Common myeloid progenitor, CD34-positive (primary cell): Measurements from ENCODE around the gene KCNT2.

Source experiments
- CTCF ChIA-PET: fragments of 350-600 bp; sonication (Branson Sonifier 250); formaldehyde crosslinking; loops from one replicate; lab custom pipeline; 2021; ENCODE audit warnings: antibody characterized with exemption; lab: Charles Lee
- POLR2A ChIA-PET: fragments of 350-600 bp; sonication (Branson Sonifier 250); formaldehyde crosslinking; loops from one replicate; lab custom pipeline; 2021; ENCODE audit warnings: antibody characterized with exemption; lab: Charles Lee
- DNase-seq, 3 donors: peaks; one replicate each; pipeline versions ENCODE4 v3.0.0 to v3.0.0-alpha.2; 2013
- H3K27ac ChIP-seq, 2 experiments: 1 replicate in 1 of 2; 2 replicates in 1 of 2; pipeline ENCODE4 v1.7.0; 2013; ENCODE audit warnings: inconsistent platforms in 2 of 2, low read length in 2 of 2, mild to moderate bottlenecking in 2 of 2, low read depth in 1 of 2, moderate library complexity in 1 of 2; ENCODE audit not compliant: severe bottlenecking in 2 of 2, insufficient read depth in 1 of 2, poor library complexity in 1 of 2
- H3K27me3 ChIP-seq, 5 experiments: replicated peaks in 2 of 5; 1 replicate in 3 of 5; 2 replicates in 2 of 5; pipeline versions ENCODE4 v1.6.1 to v1.7.0; 2013; ENCODE audit warnings: low read length in 4 of 5, mild to moderate bottlenecking in 2 of 5, moderate library complexity in 2 of 5, inconsistent platforms in 1 of 5; ENCODE audit not compliant: insufficient read depth in 5 of 5, control insufficient read depth in 4 of 5
- H3K36me3 ChIP-seq, 4 experiments: 1 replicate in 2 of 4; 2 replicates in 2 of 4; pipeline versions ENCODE4 v1.6.1 to v1.7.0; 2013; ENCODE audit warnings: low read length in 3 of 4, control low read depth in 1 of 4, mild to moderate bottlenecking in 1 of 4; ENCODE audit not compliant: control insufficient read depth in 4 of 4, insufficient read depth in 4 of 4
- H3K4me1 ChIP-seq, 4 experiments: 1 replicate in 3 of 4; 2 replicates in 1 of 4; pipeline versions ENCODE4 v1.6.1 to v1.7.1; 2013; ENCODE audit warnings: low read length in 3 of 4, mild to moderate bottlenecking in 3 of 4, control low read depth in 1 of 4, inconsistent platforms in 1 of 4, moderate library complexity in 1 of 4; ENCODE audit not compliant: control insufficient read depth in 4 of 4, insufficient read depth in 4 of 4; ENCODE audit errors: control extremely low read depth in 1 of 4
- H3K4me3 ChIP-seq, 7 experiments: 1 replicate in 4 of 7; 2 replicates in 3 of 7; pipeline versions ENCODE4 v1.5.1 to v1.7.0; 2013; ENCODE audit warnings: mild to moderate bottlenecking in 7 of 7, low read length in 6 of 7, moderate library complexity in 6 of 7, inconsistent platforms in 2 of 7, low read depth in 2 of 7, control low read depth in 1 of 7; ENCODE audit not compliant: insufficient read depth in 4 of 7, control insufficient read depth in 1 of 7; ENCODE audit errors: extremely low read depth in 1 of 7
- H3K9me3 ChIP-seq, 5 experiments: 1 replicate in 4 of 5; 2 replicates in 1 of 5; pipeline versions ENCODE4 v1.6.1 to v1.7.1; 2013; ENCODE audit warnings: low read length in 4 of 5, mild to moderate bottlenecking in 2 of 5, inconsistent platforms in 1 of 5, low read depth in 1 of 5, moderate library complexity in 1 of 5; ENCODE audit not compliant: control insufficient read depth in 4 of 5, insufficient read depth in 2 of 5; ENCODE audit errors: control extremely low read depth in 1 of 5
- WGBS: methylation state at CpG from one replicate; pipeline ENCODE4 v1.1.5; 2013; ENCODE audit not compliant: insufficient coverage; 5-methylcytosine and 5-hydroxymethylcytosine counted together

Gene KCNT2

GRCh38 chr1:196180847-196181593, 427.2 kb downstream of the KCNT2 start:
- ChIA-PET POLR2A (no interaction called here), CTCF (no interaction called here)
- Histone ChIP-seq H3K4me1 (no peaks in the 10 kb centered on the region), H3K4me3 (no peak overlapping the region), H3K9me3 (peaks cover 0 to 1% (median 0%) of the 10 kb centered on the region in 5 experiments), H3K27ac (no peak overlapping the region), H3K27me3 (no peaks in the 10 kb centered on the region), H3K36me3 (no peaks in the 10 kb centered on the region)
- peak in 1 of 3 donors; percentile 8 for DNase-seq
- no CpG with 5 or more reads among the region's 1 CpG for WGBS

GRCh38 chr1:196178083-196178635, 430.1 kb downstream of the KCNT2 start:
- ChIA-PET POLR2A (no interaction called here), CTCF (no interaction called here)
- no peaks in the 10 kb centered on the region for H3K4me1 ChIP-seq
- DNase-seq = no peak
- no peak overlapping the region for H3K27ac ChIP-seq
- H3K27me3 ChIP-seq = no peaks in the 10 kb centered on the region
- H3K4me3 ChIP-seq = no peak overlapping the region
- H3K36me3 ChIP-seq = no peaks in the 10 kb centered on the region
- H3K9me3 ChIP-seq = peaks cover 0 to 1% (median 0%) of the 10 kb centered on the region in 5 experiments
- no CpG with 5 or more reads among the region's 3 CpGs for WGBS
